ENCODE measurements around the gene OR5T3. TPM values are rescaled to one million over a fixed set of nuclear protein-coding genes. Genes with fewer than 3 reads are reported as not detected.

OR5T3 gene
- total RNA-seq (2021; fragmentation: NEBNext Ultra II Directional; extraction: Animal tissue kit (Norgen Biotek cat#: 25700)) (not detected in 2 replicates), polyA plus RNA-seq (2011; rRNA removed) (not detected in 2 replicates), polyA minus RNA-seq (2011; rRNA and poly(A)+ RNA removed) (not detected in 2 replicates)
- polyA plus RNA-seq (2011; cell fraction: cytosol; rRNA removed), result not detected
- polyA plus RNA-seq (2011; cell fraction: nucleus; rRNA removed), result not detected
- polyA plus RNA-seq (2012, experiment 1 of 2), result not detected in 4 replicates
- not detected for polyA plus RNA-seq (2012, experiment 2 of 2)
- polyA plus RNA-seq (2013, experiment 1 of 2), result not detected
- polyA plus RNA-seq (2013, experiment 2 of 2), result not detected
- polyA minus RNA-seq (2011; cell fraction: cytosol; rRNA and poly(A)+ RNA removed), result not detected
- polyA minus RNA-seq (2011; cell fraction: nucleus; rRNA and poly(A)+ RNA removed), result not detected
- long read RNA-seq, experiment 1, result 0 reads
- long read RNA-seq, experiment 2, result 0 reads

- no peaks in the 10 kb centered on the region for H3K79me2 ChIP-seq (ENCODE audit: control insufficient read depth in 1 of 2, insufficient read depth in 2 of 2, low read length in 2 of 2)
- H2BK120ac ChIP-seq (replicated peaks; ENCODE audit: low read depth, low read length), result no peak within 1 kb of the TSS
- H3K79me1 ChIP-seq (ENCODE audit: low read depth, low read length), result no peaks in the 10 kb centered on the region
- no peak within 1 kb of the TSS for H3K4me2 ChIP-seq (ENCODE audit: insufficient read depth in 1 of 2, low read depth in 2 of 2, low read length in 2 of 2)
- H3K27me3 ChIP-seq (replicated peaks in 1 of 4; ENCODE audit: control insufficient read depth in 3 of 4, extremely low read depth in 1 of 4, insufficient read depth in 3 of 4, low read length in 3 of 4), result no peaks in the 10 kb centered on the region
- no peak within 1 kb of the TSS for H3K4me3 ChIP-seq (ENCODE audit: extremely low read depth in 1 of 4, insufficient read depth in 2 of 4, low read depth in 3 of 4, low read length in 4 of 4)
- CTCF ChIA-PET (ENCODE audit: partially characterized antibody), result no interaction called here
- no peak within 1 kb of the TSS for H4K8ac ChIP-seq (ENCODE audit: extremely low read depth, insufficient read depth, low read length)
- no peak within 1 kb of the TSS for H3K18ac ChIP-seq (ENCODE audit: extremely low read depth, low read length)
- H2AK5ac ChIP-seq (ENCODE audit: low read depth, low read length), result no peak within 1 kb of the TSS
- FAIRE-seq (no peak), DNase-seq (ENCODE audit: low read depth in 1 of 2, low spot score in 2 of 2) (no peak)
- no peak within 1 kb of the TSS for H3K27ac ChIP-seq (ENCODE audit: low read depth, low read length)
- no peak within 1 kb of the TSS for H3K4ac ChIP-seq (replicated peaks; ENCODE audit: insufficient read length, low read depth, low read length)
- H3K56ac ChIP-seq (replicated peaks; ENCODE audit: insufficient read length, low read depth, low read length), result no peak within 1 kb of the TSS
- H3K23ac ChIP-seq (ENCODE audit: insufficient read length), result no peak within 1 kb of the TSS
- H4K20me1 ChIP-seq (replicated peaks in 1 of 2; ENCODE audit: control insufficient read depth in 1 of 2, insufficient read depth in 2 of 2, low read length in 2 of 2), result no peaks in the 10 kb centered on the region
- no peak within 1 kb of the TSS for H2BK5ac ChIP-seq (ENCODE audit: low read depth, low read length)
- no peak within 1 kb of the TSS for H2BK12ac ChIP-seq (ENCODE audit: low read depth, low read length)
- POLR2A ChIA-PET (ENCODE audit: partially characterized antibody), result no interaction called here
- no peak within 1 kb of the TSS for H2BK15ac ChIP-seq (ENCODE audit: low read length)
- no peaks in the 10 kb centered on the region for H3K9me3 ChIP-seq (ENCODE audit: insufficient read depth in 2 of 2, low read depth in 1 of 2, low read length in 1 of 2)
- no peak within 1 kb of the TSS for H3K14ac ChIP-seq (ENCODE audit: insufficient read length)
- no peak within 1 kb of the TSS for H4K91ac ChIP-seq (replicated peaks; ENCODE audit: insufficient read length, low read length)
- H3K36me3 ChIP-seq (ENCODE audit: control insufficient read depth in 2 of 4, insufficient read depth in 4 of 4, low read length in 3 of 4), result no peaks in the 10 kb centered on the region
- no peaks in the 10 kb centered on the region; the same call in 1 of the 2 replicates for H3K23me2 ChIP-seq (ENCODE audit: low read depth, low read length)
- no peak within 1 kb of the TSS for H2BK20ac ChIP-seq (ENCODE audit: low read length)
- no peak within 1 kb of the TSS for H4K5ac ChIP-seq (ENCODE audit: insufficient read length, low read depth, low read length)
- H3K9ac ChIP-seq (replicated peaks in 1 of 4; ENCODE audit: extremely low read depth in 1 of 4, low read depth in 3 of 4, low read length in 3 of 4), result no peak within 1 kb of the TSS
- H2AFZ ChIP-seq (ENCODE audit: low read length), result peak within 1 kb of the TSS; percentile 70; the same call in 1 of the 2 replicates
- H3K4me1 ChIP-seq (replicated peaks in 1 of 4; ENCODE audit: control insufficient read depth in 3 of 4, insufficient read depth in 4 of 4, low read length in 3 of 4), result no peaks in the 10 kb centered on the region
- TF ChIP-seq KDM1A (IDR thresholded peaks at IDR 0.05; ENCODE audit: borderline replicate concordance, low read length) (no peak), SUZ12 (IDR thresholded peaks at IDR 0.05; ENCODE audit: low read length) (no peak), TAF7 (optimal IDR thresholded peaks at IDR 0.05; ENCODE audit: borderline replicate concordance, low read depth, low read length) (no peak), RXRA (IDR thresholded peaks at IDR 0.05; ENCODE audit: insufficient read depth, low read depth, low read length) (no peak), SIN3A (conservative IDR thresholded peaks at IDR 0.05 in 1 of 2, IDR thresholded peaks at IDR 0.05 in 1 of 2; ENCODE audit: low read depth in 1 of 2, low read length in 2 of 2) (no peak), EGR1 (IDR thresholded peaks at IDR 0.05; ENCODE audit: borderline replicate concordance, low read depth, low read length) (no peak), EP300 (IDR thresholded peaks at IDR 0.05; ENCODE audit: borderline replicate concordance in 1 of 2, low read depth in 2 of 2, low read length in 2 of 2) (no peak), YY1 (IDR thresholded peaks at IDR 0.05; ENCODE audit: low read depth, low read length) (no peak), CBX5 (IDR thresholded peaks at IDR 0.05; ENCODE audit: low read depth, low read length) (no peak), HDAC2 (IDR thresholded peaks at IDR 0.05; ENCODE audit: borderline replicate concordance in 1 of 2, low read depth in 2 of 2, low read length in 2 of 2) (no peak), CBX8 (IDR thresholded peaks at IDR 0.05; ENCODE audit: borderline replicate concordance, low read depth, low read length) (no peak), POU5F1 (IDR thresholded peaks at IDR 0.05; ENCODE audit: low read depth, low read length) (no peak), NANOG (IDR thresholded peaks at IDR 0.05; ENCODE audit: insufficient read depth, low read depth, low read length, poor library complexity, severe bottlenecking) (no peak)
Measured at GRCh38 chr11:56251954-56252353, at the start of gene OR5T3. Gene OR5T3 (plus strand): TSS chr11:56252254. CDS start chr11:56252254, 0 bp downstream.

Data from H1 (cell line).